ENCODE data around the gene PACSIN3.
A peak's percentile ranks its signal among the peaks of the same experiment; 100 is the strongest.

PACSIN3 gene

DNA sequence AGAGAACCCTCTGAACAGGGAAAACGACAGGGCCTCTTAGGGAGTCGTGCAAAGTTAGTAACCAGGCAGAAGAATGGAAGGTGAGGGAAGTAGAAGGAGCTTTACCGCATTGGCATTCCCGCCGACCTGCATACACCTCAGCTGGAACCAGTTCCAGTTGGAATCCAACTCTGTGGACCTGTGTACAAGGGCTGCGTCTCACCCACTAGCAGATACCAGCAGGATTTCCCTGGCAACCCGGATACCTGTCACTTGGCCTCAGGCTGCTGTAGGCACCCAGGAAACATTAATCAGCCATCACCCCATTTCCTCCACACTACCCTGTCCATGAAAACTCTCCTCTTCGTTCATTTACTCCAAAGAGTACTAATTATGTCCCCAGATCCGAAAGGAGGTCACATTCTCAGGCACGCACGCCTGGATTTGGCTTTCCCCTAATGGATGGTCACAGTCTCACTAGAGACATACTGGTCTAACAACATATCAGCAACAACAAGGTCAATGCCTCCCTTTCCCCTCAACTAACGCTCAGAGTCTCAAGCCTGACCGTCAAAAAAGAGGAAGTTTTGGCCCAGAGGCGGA lies 10.4 kb downstream of the PACSIN3 start:
- DNase-seq (ENCODE audit: low read depth) = no peak

DNA sequence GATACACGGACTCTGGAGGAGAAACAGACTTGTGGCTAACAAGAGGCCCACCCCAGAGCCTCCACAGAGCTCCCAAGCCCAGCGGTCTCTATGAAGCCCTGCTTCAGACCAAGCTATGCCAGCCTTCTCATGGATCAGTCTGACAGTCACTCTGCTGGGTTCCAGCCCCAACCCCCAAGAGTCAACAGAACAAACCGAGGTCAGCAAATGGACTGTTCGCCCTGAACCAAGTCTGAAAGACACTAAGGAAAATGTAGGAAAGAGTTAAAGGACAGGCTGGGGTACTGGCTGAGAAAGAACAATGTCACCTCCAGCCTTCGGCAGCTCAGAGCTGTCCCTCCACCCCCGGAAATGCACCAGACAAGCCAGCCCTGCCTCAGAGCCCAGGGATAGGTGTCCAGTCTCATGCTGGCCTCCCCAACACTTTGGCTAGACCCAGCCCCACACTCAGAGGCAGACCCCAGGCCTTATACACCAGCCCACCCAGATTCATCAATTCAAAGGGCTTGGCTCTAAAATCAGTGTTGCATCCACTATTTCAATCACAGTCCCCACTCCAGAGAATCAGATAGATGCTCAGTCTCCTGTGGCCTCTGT lies 13.4 kb downstream of the PACSIN3 start:
- DNase-seq (ENCODE audit: low read depth) = no peak

DNA sequence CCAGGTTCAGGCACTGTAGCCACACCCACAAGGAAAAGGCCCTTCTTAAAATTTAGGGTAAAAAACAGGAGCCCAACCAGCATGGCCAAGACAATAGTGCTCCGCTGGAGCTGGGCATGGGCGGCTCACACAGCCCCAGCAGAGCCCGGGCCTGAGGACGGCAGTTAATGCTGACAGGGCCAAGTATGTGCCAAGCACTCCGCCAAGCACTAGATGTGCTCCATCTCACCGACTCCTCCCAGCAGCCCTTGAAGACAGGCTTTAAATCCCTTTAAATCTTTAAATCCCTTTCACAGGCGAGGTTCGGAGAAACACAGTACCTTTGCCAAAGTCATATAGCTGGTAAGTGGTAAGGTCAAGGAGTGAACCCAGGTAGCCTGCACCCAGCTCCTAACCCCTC lies 14.4 kb downstream of the PACSIN3 start:
- DNase-seq (ENCODE audit: low read depth) = no peak

DNA sequence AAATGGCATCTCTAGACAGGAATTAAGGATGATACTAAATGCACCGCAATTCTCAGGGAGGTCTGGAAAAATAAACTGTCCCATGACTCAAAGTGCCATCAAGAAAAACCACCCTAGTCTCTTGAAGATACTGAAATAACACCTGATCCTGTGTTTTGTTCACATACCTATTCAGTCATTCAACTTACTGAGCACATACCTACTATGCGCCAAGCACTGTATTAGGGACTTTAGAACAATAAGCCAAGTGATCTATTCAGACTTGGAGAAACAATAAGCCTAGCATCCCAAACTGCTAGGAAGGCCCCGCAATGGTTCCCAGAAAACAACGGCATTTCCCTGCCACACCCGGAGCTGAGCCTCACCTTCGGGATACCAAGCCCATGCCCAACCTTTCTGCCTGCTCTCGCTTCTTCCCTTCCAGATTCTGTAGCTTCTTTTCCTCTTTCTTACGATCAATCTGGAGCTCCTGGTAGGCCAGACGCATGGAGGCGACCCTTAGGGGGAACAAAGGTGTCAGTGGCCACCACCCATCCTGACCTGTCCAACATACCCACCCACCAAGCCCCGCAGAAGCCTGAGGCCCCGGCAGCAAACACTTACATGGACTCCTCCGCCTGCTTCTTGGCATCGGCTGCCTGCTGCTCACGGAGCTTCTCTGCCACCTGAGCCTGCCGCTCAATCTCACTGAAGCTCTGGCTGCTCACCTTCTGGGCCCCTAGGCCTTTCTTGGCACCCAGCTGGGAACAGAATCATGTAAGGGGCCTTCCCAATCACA lies 15.0 kb downstream of the PACSIN3 start:
- no peak for DNase-seq (ENCODE audit: low read depth)

DNA sequence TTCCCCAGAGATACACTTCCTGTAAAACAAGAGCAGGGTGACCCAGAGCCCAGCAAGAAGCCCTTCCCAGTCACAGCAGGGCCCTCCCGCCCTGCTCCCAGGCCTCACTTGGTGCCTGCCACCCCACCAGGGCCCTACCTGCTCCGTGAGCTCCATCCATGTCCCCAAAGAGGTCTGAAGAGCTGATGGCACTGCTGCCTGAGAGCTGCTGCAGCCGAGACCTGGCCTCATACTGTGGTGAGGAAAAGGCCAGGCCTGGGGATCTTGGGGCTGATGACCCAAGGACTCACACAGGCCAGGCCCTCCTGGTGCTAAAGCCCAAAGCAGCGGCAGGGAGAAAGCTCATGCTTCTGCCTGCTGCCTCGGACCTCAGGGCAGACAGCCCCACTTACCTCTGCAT lies 19.9 kb downstream of the PACSIN3 start:
- no peak for DNase-seq (ENCODE audit: low read depth)

DNA sequence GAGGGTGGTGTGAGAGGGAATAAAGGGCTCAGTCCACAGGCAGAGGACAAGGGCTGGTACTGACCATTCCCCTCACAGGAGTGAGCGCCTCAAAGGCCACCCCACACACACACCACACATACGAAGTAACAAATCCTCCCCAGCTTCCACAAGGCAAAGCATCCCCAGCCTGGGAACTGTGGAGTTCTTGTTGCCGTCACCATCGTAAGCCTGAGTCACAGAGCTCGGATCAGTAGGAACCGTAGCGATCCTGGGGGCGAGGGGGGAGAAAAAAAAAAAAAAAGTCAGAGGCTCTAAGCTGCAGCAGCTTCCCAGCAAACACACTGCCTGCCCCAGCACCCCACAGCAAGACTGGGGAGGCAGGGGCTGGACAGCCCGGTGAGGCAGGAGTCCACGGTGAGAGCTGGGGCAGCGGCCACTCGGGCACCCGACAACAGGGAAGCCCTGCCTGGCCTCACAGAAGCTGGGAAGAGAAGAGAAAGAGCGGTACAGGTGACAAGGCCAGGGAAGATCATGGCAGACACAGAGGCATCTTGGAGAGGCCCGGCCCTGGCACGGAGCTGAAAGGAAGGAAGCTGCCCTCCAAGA lies 20.9 kb downstream of the PACSIN3 start:
- DNase-seq (ENCODE audit: low read depth) = no peak

DNA sequence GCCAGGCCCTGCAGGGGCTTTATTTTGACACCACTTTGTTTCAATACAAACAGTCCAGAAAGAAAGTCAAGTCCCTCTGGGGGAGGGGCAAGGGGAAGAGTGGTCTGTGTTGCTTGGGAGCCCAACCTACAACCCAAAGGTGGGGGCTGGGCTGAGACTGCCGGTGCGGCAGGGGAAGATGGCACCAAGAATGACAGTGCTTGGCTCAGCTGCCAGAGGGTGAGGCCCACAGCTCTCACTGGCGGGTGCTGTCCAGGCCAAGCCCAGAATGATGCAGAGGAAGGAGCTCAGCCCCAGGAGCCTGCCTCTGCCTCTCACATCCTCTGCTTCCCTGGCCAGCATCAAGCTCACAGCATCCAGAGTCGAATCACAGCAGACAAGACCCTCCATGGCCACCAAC lies 21.9 kb downstream of the PACSIN3 start:
- DNase-seq (ENCODE audit: low read depth) = no peak

DNA sequence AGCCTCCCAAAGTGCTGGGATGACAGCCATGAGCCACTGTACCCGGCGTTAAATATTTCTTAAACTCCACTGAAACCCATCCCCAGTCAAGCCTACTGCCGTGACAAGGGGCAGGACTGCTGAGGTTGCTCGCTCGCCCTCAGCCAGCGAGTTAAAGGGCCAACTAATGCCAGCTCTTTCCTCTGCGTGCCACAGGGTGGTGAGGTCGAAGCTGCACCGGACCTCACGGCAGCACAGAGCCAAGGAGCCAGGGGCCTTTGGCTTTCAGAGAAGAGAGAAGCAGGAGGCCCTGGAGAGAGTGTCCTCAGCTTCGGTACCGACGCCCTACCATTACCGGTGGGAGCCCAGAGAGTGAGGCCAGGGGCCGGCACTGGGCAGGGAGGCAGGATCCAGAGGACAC lies 22.3 kb downstream of the PACSIN3 start:
- no peak for DNase-seq (ENCODE audit: low read depth)

GRCh38 chr11:47163193-47163592 lies 23.0 kb downstream of the PACSIN3 start:
- DNase-seq (ENCODE audit: low read depth) = no peak

GRCh38 chr11:47162426-47162825 lies 23.8 kb downstream of the PACSIN3 start:
- DNase-seq (ENCODE audit: low read depth) = no peak

- DNase-seq (ENCODE audit: low read depth) = no peak
Observed at GRCh38 chr11:47161890-47162289, 24.3 kb downstream of the PACSIN3 start.

DNA sequence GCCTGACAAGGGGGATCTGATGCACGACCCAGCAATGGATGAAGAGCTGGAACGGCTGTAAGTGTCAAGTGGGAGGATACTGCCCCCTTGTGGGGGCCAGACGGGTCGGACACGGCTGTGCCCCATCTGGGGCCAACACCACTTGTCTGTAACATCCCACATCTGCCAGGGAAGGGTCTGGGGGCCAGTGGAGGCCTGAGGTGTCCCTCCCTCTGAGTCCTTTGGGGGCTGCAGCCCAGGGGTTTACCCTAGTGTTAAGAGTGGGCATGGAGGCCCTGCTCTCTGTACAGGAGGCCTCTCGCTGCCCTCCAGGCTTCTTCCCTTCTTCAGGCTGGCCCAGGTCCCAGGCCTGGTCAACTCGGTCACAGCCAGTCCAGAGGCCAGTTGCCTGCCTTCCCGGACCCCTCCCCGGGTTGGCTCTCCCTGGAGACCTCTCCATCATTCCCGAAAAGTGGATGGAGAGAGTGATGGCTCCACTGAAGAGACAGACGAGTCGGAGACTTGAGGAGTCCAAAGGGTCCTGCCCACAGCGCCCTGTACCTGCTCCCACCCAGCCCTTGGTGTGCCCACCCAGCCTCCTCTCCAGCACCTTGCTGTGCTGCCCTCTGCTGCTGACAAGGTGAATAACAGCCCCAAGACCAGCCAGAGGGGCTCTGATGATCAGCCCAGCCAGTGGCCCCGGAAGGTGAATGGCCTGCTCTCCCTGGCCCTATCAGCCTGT lies 24.9 kb downstream of the PACSIN3 start:
- DNase-seq (ENCODE audit: low read depth) = peak; percentile 38

- DNase-seq (ENCODE audit: low read depth) = no peak
Observed at GRCh38 chr11:47160753-47161133, 25.5 kb downstream of the PACSIN3 start.

GRCh38 chr11:47158242-47158641 lies 28.0 kb downstream of the PACSIN3 start:
- no peak for DNase-seq (ENCODE audit: low read depth)

- no peak for DNase-seq (ENCODE audit: low read depth)
Observed at GRCh38 chr11:47157805-47158204, 28.4 kb downstream of the PACSIN3 start.

GRCh38 chr11:47156951-47157350 lies 29.3 kb downstream of the PACSIN3 start:
- no peak for DNase-seq (ENCODE audit: low read depth)

- DNase-seq (ENCODE audit: low read depth) = no peak
Observed at GRCh38 chr11:47156333-47156732, 29.9 kb downstream of the PACSIN3 start.

DNA sequence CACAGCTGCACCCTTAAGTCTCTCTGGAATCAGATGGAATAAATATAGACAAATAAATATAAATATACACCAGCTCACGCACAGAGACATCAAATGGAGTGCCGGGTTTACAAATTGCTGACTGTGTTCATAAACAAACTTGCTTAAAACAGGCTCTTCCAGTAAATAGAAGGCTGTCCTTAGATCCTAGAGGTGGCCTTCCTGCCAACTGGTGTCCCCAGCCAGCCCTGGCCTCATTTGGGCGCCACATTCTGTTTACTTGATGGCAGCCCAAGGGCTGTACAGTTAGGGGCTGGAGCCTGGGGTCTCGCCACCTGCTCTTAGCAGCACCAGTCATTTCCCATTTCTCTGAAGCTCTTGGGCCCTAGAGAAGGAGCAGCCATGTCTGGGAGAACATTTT lies 30.4 kb downstream of the PACSIN3 start:
- no peak for DNase-seq (ENCODE audit: low read depth)

DNA sequence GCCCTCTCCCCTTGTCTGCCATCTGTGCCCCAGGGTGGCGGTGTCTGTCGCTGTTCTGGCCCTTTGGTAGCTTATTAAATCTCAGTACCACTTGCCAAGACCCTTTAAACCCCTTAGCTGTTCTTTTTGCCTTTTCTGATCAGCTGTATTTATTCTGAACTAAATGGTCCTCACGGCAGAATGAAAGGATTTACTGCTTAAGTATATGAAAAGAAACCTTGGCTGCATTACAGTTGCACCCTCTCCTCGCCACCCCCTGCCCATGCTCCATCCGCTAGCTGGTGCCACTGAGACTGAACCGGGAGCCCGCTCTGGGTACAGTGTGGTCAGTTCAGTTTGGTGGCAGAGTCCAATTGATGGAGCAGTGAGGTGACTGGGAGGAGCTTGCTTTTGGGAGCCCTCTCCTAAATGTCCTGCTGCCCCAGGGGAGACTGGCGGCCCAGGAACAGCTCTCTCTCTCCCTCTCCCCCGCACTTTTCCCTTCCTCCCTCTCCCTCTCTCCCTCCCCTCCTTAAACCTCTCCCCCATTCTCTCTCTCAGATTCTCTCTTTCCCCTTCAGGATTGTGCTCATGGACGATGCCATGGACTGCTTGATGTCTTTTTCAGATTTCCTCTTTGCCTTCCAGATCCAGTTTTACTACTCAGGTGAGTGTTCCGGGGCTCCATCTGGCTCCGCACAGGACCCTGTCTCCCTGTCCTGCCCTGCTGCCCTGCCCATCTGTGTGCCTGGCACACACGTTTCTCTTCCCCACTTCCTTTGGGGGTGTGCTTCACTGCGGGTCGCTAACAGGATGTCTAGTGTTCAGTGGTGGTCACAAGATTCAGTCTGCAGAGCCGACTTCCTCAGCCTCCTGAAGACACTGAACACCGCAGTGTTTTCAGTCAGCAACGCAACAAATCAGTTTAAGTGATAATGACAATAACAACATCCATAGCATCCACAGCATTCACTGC lies 31.3 kb downstream of the PACSIN3 start:
- DNase-seq (ENCODE audit: low read depth) = no peak

GRCh38 chr11:47152953-47153950 lies 33.0 kb downstream of the PACSIN3 start:
- no peak for DNase-seq (ENCODE audit: low read depth)

Measured in activated T-helper 1 cell treated with Interleukin-2 at 50 U/mL for 16 hours (primary cell).